ENCODE results near the gene NECTIN1. TPM values are rescaled to one million over a fixed set of nuclear protein-coding genes. Genes with fewer than 3 reads are reported as not detected.

The NECTIN1 gene
- total and polyA plus RNA-seq, 2 donors (not counting 3 experiments of a cell fraction or from before 2014, with no cell fraction given) = 10.8 to 23.6 TPM

DNA sequence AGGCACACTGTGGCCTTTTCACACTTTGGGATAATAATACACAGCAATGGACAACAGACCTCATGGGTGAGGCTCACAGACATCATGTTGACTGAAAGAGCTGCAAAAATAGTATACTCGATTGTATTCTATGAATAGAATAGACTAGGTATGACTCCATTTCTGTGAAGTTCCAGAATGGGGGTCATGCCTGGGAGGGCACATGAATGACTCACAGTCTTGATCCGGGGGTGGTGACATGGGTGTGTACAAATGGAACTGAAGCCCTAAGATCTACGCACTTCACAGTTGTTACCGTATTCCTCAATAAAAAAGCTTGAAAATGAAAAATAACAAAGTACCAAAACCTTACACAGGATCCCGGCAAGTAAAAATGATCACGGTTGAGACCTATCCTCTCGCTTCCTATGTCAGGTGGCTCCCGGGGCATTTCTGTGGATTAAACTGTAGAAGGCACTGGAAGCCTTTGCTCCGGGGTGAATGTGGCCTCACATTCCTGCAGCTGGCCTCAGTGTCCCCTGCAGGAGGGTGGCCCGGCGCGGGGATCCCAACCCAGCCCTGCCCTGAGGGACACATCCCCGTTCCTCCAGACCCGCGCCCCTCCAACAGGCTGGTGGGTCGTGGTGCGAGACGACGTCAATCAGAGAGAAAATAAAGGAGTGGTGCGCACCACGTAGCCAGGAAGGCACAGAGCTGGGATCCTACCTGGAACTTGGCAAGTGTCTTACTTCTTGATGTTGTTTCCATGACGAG, 75.9 kb downstream of the NECTIN1 start:
- Histone ChIP-seq H3K27me3 (ENCODE audit: control insufficient read depth in 2 of 2, insufficient read depth in 2 of 2, low read length in 2 of 2) (no peaks in the 10 kb centered on the region), H3K4me2 (ENCODE audit: insufficient read depth, low read length) (no peak overlapping the region), H3K36me3 (ENCODE audit: control insufficient read depth in 2 of 2, extremely low read depth in 1 of 2, insufficient read depth in 2 of 2, low read length in 2 of 2) (no peaks in the 10 kb centered on the region), H3K9me3 (replicated peaks; ENCODE audit: control insufficient read depth, insufficient read depth, low read length) (no peaks in the 10 kb centered on the region), H3K4me1 (ENCODE audit: control insufficient read depth, extremely low read depth, insufficient read depth, low read length) (no peaks in the 10 kb centered on the region), H2AFZ (ENCODE audit: low read depth, low read length) (no peak overlapping the region), H4K20me1 (replicated peaks; ENCODE audit: control insufficient read depth, extremely low read depth, insufficient read depth, low read length) (no peaks in the 10 kb centered on the region), H3K9me1 (replicated peaks; ENCODE audit: control insufficient read depth, extremely low read depth, insufficient read depth, low read length) (no peaks in the 10 kb centered on the region), H3K9ac (replicated peaks; ENCODE audit: extremely low read depth, insufficient read depth, low read length) (no peak overlapping the region), H3K4me3 (replicated peaks in 1 of 3; ENCODE audit: insufficient read depth in 1 of 3, low read depth in 1 of 3, low read length in 3 of 3) (no peak overlapping the region), H3K27ac (ENCODE audit: insufficient read depth, low read depth, low read length) (no peak overlapping the region), H3K79me2 (ENCODE audit: control insufficient read depth, insufficient read depth, low read length) (no peaks in the 10 kb centered on the region)
- TF ChIP-seq FOS (IDR thresholded peaks at IDR 0.05; ENCODE audit: borderline replicate concordance, insufficient read depth, low read length) (no peak), POLR2AphosphoS5 (IDR thresholded peaks at IDR 0.05; ENCODE audit: insufficient read depth, low read depth, low read length) (no peak), MYC (IDR thresholded peaks at IDR 0.05; ENCODE audit: low read depth, low read length) (no peak), EZH2 (IDR thresholded peaks at IDR 0.05; ENCODE audit: borderline replicate concordance, low read depth, low read length, severe bottlenecking) (no peak), JUN (IDR thresholded peaks at IDR 0.05; ENCODE audit: borderline replicate concordance, insufficient read depth, insufficient read length, low read depth) (no peak), GATA2 (IDR thresholded peaks at IDR 0.05; ENCODE audit: insufficient read depth, insufficient read length, low read depth, low read length) (no peak), POLR2A (IDR thresholded peaks at IDR 0.05; ENCODE audit: low read depth, low read length) (no peak)
- TF ChIP-seq, protein P1, sequence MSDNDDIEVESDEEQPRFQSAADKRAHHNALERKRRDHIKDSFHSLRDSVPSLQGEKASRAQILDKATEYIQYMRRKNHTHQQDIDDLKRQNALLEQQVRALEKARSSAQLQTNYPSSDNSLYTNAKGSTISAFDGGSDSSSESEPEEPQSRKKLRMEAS (IDR thresholded peaks at IDR 0.05; ENCODE audit: insufficient read depth, insufficient read length) = no peak
- TF ChIP-seq, protein P2, sequence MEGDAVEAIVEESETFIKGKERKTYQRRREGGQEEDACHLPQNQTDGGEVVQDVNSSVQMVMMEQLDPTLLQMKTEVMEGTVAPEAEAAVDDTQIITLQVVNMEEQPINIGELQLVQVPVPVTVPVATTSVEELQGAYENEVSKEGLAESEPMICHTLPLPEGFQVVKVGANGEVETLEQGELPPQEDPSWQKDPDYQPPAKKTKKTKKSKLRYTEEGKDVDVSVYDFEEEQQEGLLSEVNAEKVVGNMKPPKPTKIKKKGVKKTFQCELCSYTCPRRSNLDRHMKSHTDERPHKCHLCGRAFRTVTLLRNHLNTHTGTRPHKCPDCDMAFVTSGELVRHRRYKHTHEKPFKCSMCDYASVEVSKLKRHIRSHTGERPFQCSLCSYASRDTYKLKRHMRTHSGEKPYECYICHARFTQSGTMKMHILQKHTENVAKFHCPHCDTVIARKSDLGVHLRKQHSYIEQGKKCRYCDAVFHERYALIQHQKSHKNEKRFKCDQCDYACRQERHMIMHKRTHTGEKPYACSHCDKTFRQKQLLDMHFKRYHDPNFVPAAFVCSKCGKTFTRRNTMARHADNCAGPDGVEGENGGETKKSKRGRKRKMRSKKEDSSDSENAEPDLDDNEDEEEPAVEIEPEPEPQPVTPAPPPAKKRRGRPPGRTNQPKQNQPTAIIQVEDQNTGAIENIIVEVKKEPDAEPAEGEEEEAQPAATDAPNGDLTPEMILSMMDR (IDR thresholded peaks at IDR 0.05; ENCODE audit: extremely low read depth in 1 of 2, insufficient read depth in 1 of 2, low read depth in 1 of 2, low read length in 2 of 2) = no peak
- intact Hi-C loops (cut with micrococcal nuclease) (no loop called here), dilution Hi-C loops (cut with MboI; ENCODE audit: extremely low pct_ligation_motif_present, low sequenced_read_pairs) (no loop called here)
- POLR2A ChIA-PET = no interaction called here
- DNase-seq (ENCODE audit: low read depth, low spot score) (no peak), FAIRE-seq (no peak)
- no TSS peak for BruUV-seq (replicated peaks)
- CTCF ChIA-PET = no interaction called here

Data from endothelial cell of umbilical vein (primary cell).